CD8-positive, alpha-beta memory T cell (primary cell): ENCODE measurements around the gene ISG20. TPM values are rescaled to one million over a fixed set of nuclear protein-coding genes. Genes with fewer than 3 reads are reported as not detected.

Experiments used
- CTCF ChIA-PET: fragments of 350-600 bp; sonication (Branson Sonifier 250); formaldehyde crosslinking; loops from one replicate; lab custom pipeline; 2021; ENCODE audit warnings: antibody characterized with exemption; lab: Charles Lee
- POLR2A ChIA-PET: fragments of 350-600 bp; sonication (Branson Sonifier 250); formaldehyde crosslinking; loops from one replicate; lab custom pipeline; 2021; ENCODE audit warnings: antibody characterized with exemption; lab: Charles Lee
- DNase-seq, 5 donors: peaks; one replicate each; pipeline versions ENCODE4 v3.0.0 to v3.0.0-alpha.2; 2020 to 2022; ENCODE audit warnings: mixed read lengths in 1 of 5
- H3K27ac ChIP-seq: one replicate; pipeline ENCODE4 v1.7.0; 2013; ENCODE audit warnings: low read depth, mild to moderate bottlenecking, low read length, moderate library complexity
- H3K27me3 ChIP-seq: 2 replicates; pipeline ENCODE4 v1.7.0; 2013; ENCODE audit warnings: low read length, mild to moderate bottlenecking; ENCODE audit not compliant: insufficient read depth, poor library complexity, severe bottlenecking
- H3K36me3 ChIP-seq: 2 replicates; pipeline ENCODE4 v1.7.0; 2013; ENCODE audit warnings: mild to moderate bottlenecking, low read length, moderate library complexity; ENCODE audit not compliant: insufficient read depth
- H3K4me1 ChIP-seq: 2 replicates; pipeline ENCODE4 v1.7.0; 2013; ENCODE audit warnings: mild to moderate bottlenecking, low read length, moderate library complexity; ENCODE audit not compliant: insufficient read depth
- H3K4me3 ChIP-seq: 2 replicates; pipeline ENCODE4 v1.7.0; 2013; ENCODE audit warnings: mild to moderate bottlenecking, low read length
- H3K9me3 ChIP-seq: 2 replicates; pipeline ENCODE4 v1.7.0; 2013; ENCODE audit warnings: mild to moderate bottlenecking, low read length
- H3K27ac Mint-ChIP-seq, 8 donors: one replicate each; pipeline ENCODE4 v1.8.0; 2020 to 2021; ENCODE audit warnings: mixed read lengths in 8 of 8, mild to moderate bottlenecking in 6 of 8, inconsistent platforms in 3 of 8, moderate library complexity in 3 of 8
- H3K27me3 Mint-ChIP-seq, 2 donors: one replicate each; pipeline ENCODE4 v1.8.0; 2020 to 2021; ENCODE audit warnings: mixed read lengths in 2 of 2, mild to moderate bottlenecking in 1 of 2, moderate library complexity in 1 of 2
- H3K36me3 Mint-ChIP-seq, 3 donors: one replicate each; pipeline ENCODE4 v1.8.0; 2020 to 2021; ENCODE audit warnings: mixed read lengths in 3 of 3, inconsistent platforms in 1 of 3, mild to moderate bottlenecking in 1 of 3
- H3K4me1 Mint-ChIP-seq, 3 donors: one replicate each; pipeline ENCODE4 v1.8.0; 2020 to 2021; ENCODE audit warnings: mixed read lengths in 3 of 3, inconsistent platforms in 1 of 3, mild to moderate bottlenecking in 1 of 3
- H3K4me3 Mint-ChIP-seq, 7 donors: one replicate each; pipeline ENCODE4 v1.8.0; 2020 to 2021; ENCODE audit warnings: mixed read lengths in 7 of 7, mild to moderate bottlenecking in 6 of 7, moderate library complexity in 4 of 7, inconsistent platforms in 2 of 7
- H3K9me3 Mint-ChIP-seq, 5 donors: one replicate each; pipeline ENCODE4 v1.8.0; 2020 to 2022; ENCODE audit warnings: mixed read lengths in 5 of 5, mild to moderate bottlenecking in 3 of 5, moderate library complexity in 2 of 5, inconsistent platforms in 1 of 5
- polyA plus RNA-seq: library from polyadenylated mRNA; unstranded; fragments of 300-500 nt; fragmentation: Illumina TruSeq; gene quantifications from one replicate; pipeline ENCODE4 v1.2.3, GENCODE V29; 2021
- total RNA-seq, 2 experiments: library from RNA; stranded (reverse); gene quantifications; one replicate each; pipeline ENCODE4 v1.2.3, GENCODE V29; 2021

The ISG20 gene
- total and polyA plus RNA-seq, 3 experiments from 2014 or later = 22.5 to 572 (median 27.2) TPM

DNA sequence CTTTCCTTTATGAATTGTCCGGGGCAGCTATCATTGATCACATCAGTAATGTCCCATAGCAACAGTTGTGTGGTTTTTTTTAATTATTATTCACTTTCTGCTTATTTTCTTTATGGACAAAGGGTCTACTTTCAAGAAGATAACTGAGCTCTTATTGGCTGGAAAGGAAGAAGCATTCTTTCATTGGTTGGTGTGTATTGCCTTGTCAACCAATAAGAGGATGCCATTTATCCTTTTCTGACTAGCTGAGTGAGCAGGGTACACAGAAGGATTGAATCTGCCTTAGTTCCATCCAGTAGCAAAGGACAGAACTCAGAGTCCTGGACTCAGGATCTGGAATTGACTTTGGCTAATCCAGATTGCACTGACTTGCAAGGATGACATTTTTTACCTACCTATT is 30.9 kb upstream of the ISG20 start:
- H3K27me3 ChIP-seq = peaks cover 50% of the 10 kb centered on the region
- H3K4me3 Mint-ChIP-seq = no peak overlapping the region
- H3K9me3 ChIP-seq = no peaks in the 10 kb centered on the region
- ChIA-PET POLR2A (interaction anchor here (0.6 kb wide), 1 partner anchor 407 kb away, joined by 6 read pairs; no protein-coding TSS in a partner anchor), CTCF (interaction anchor here (1.5 kb wide), 1 partner anchor 56 kb away, joined by 6 read pairs; no protein-coding TSS in a partner anchor)
- H3K36me3 ChIP-seq = no peaks in the 10 kb centered on the region
- H3K4me1 Mint-ChIP-seq = peaks cover 8 to 24% (median 14%) of the 10 kb centered on the region in 3 donors
- no peak overlapping the region for H3K27ac ChIP-seq
- H3K4me1 ChIP-seq = peaks cover 15% of the 10 kb centered on the region
- no peak overlapping the region for H3K4me3 ChIP-seq
- no peak for DNase-seq
- H3K36me3 Mint-ChIP-seq = peaks cover 0 to 6% (median 2%) of the 10 kb centered on the region in 3 donors
- no peak overlapping the region for H3K27ac Mint-ChIP-seq
- no peaks in the 10 kb centered on the region for H3K9me3 Mint-ChIP-seq
- peaks cover 60 to 84% of the 10 kb centered on the region in 2 donors for H3K27me3 Mint-ChIP-seq

- CTCF ChIA-PET = interaction anchor here (1.5 kb wide), 1 partner anchor 55 kb away, joined by 6 read pairs; no protein-coding TSS in a partner anchor
- POLR2A ChIA-PET = interaction anchor here (0.6 kb wide), 1 partner anchor 406 kb away, joined by 6 read pairs; no protein-coding TSS in a partner anchor
- Mint-ChIP-seq H3K9me3 (no peaks in the 10 kb centered on the region), H3K27ac (no peak overlapping the region), H3K4me1 (peaks cover 8 to 24% (median 14%) of the 10 kb centered on the region in 3 donors), H3K36me3 (peaks cover 0 to 8% (median 2%) of the 10 kb centered on the region in 3 donors), H3K27me3 (peaks cover 58 to 82% of the 10 kb centered on the region in 2 donors), H3K4me3 (no peak overlapping the region)
- no peak overlapping the region for H3K27ac ChIP-seq
- peaks cover 15% of the 10 kb centered on the region for H3K4me1 ChIP-seq
- H3K4me3 ChIP-seq = no peak overlapping the region
- no peaks in the 10 kb centered on the region for H3K36me3 ChIP-seq
- DNase-seq = no peak
- no peaks in the 10 kb centered on the region for H3K9me3 ChIP-seq
- peaks cover 47% of the 10 kb centered on the region for H3K27me3 ChIP-seq
These were observed 30.1 kb upstream of the ISG20 start for GRCh38 chr15:88608607-88609181.

GRCh38 chr15:88609344-88610090 is 29.3 kb upstream of the ISG20 start:
- DNase-seq = no peak
- Histone ChIP-seq H3K4me3 (no peak overlapping the region), H3K27me3 (peaks cover 39% of the 10 kb centered on the region), H3K4me1 (peaks cover 12% of the 10 kb centered on the region), H3K27ac (no peak overlapping the region), H3K36me3 (no peaks in the 10 kb centered on the region), H3K9me3 (no peaks in the 10 kb centered on the region)
- peaks cover 0 to 6% (median 2%) of the 10 kb centered on the region in 3 donors for H3K36me3 Mint-ChIP-seq
- H3K4me1 Mint-ChIP-seq = peaks cover 3 to 18% (median 11%) of the 10 kb centered on the region in 3 donors
- no peak overlapping the region for H3K27ac Mint-ChIP-seq
- no peak overlapping the region for H3K4me3 Mint-ChIP-seq
- POLR2A ChIA-PET = no interaction called here
- CTCF ChIA-PET = interaction anchor here (1.5 kb wide), 1 partner anchor 55 kb away, joined by 6 read pairs; no protein-coding TSS in a partner anchor
- no peaks in the 10 kb centered on the region for H3K9me3 Mint-ChIP-seq
- peaks cover 51 to 74% of the 10 kb centered on the region in 2 donors for H3K27me3 Mint-ChIP-seq

DNA sequence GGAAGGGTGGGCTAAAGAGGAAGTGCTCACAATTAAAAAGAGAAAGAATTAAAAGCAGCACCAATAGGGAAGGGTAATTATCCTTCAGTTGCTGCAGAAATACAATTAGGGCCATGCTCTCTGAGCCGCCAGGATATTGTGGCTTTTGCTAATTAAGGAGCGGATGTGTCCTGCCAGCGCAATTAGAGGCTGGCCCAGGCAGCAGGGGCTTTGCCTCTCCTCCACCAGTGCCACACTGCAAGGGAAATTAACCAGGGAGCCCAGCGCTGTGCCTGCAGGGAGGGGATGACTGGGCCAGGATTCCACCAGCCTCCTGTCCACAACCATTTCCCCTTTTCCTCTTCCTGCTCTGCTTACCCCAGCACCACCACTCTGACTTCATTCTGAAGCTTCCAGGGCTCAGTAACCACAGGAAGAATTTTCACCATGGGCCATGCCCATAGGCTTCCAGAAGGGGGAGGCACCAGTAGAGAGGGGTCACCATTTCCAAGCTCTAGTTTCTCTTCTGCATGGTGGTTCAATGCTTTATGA is 28.1 kb upstream of the ISG20 start:
- POLR2A ChIA-PET = no interaction called here
- H3K9me3 ChIP-seq = no peaks in the 10 kb centered on the region
- CTCF ChIA-PET = no interaction called here

GRCh38 chr15:88612186-88612796 is 26.5 kb upstream of the ISG20 start:
- Mint-ChIP-seq H3K4me3 (no peak overlapping the region), H3K36me3 (peaks cover 0 to 6% (median 2%) of the 10 kb centered on the region in 3 donors), H3K9me3 (no peaks in the 10 kb centered on the region), H3K27ac (no peak overlapping the region), H3K4me1 (no peaks in the 10 kb centered on the region), H3K27me3 (peaks cover 25 to 47% of the 10 kb centered on the region in 2 donors)
- POLR2A ChIA-PET = no interaction called here
- H3K4me3 ChIP-seq = no peak overlapping the region
- no peak for DNase-seq
- CTCF ChIA-PET = interaction anchor here (1.4 to 1.5 kb wide), 2 partner anchors 12 to 86 kb away, joined by 3 to 4 read pairs; no protein-coding TSS in a partner anchor
- H3K27me3 ChIP-seq = peaks cover 12% of the 10 kb centered on the region
- no peak overlapping the region for H3K27ac ChIP-seq
- H3K9me3 ChIP-seq = no peaks in the 10 kb centered on the region
- no peaks in the 10 kb centered on the region for H3K4me1 ChIP-seq
- no peaks in the 10 kb centered on the region for H3K36me3 ChIP-seq

More for the DNA sequence above, 28.1 kb upstream of the ISG20 start:
- Histone ChIP-seq H3K36me3 (no peaks in the 10 kb centered on the region), H3K4me1 (peaks cover under 1% of the 10 kb centered on the region), H3K27me3 (peaks cover 27% of the 10 kb centered on the region), H3K4me3 (no peak overlapping the region), H3K27ac (no peak overlapping the region)
- Mint-ChIP-seq H3K27me3 (peaks cover 40 to 62% of the 10 kb centered on the region in 2 donors), H3K4me1 (peaks cover 0 to 5% (median 2%) of the 10 kb centered on the region in 3 donors), H3K9me3 (no peaks in the 10 kb centered on the region), H3K4me3 (no peak overlapping the region), H3K27ac (no peak overlapping the region), H3K36me3 (peaks cover 0 to 6% (median 2%) of the 10 kb centered on the region in 3 donors)
- DNase-seq = no peak

DNA sequence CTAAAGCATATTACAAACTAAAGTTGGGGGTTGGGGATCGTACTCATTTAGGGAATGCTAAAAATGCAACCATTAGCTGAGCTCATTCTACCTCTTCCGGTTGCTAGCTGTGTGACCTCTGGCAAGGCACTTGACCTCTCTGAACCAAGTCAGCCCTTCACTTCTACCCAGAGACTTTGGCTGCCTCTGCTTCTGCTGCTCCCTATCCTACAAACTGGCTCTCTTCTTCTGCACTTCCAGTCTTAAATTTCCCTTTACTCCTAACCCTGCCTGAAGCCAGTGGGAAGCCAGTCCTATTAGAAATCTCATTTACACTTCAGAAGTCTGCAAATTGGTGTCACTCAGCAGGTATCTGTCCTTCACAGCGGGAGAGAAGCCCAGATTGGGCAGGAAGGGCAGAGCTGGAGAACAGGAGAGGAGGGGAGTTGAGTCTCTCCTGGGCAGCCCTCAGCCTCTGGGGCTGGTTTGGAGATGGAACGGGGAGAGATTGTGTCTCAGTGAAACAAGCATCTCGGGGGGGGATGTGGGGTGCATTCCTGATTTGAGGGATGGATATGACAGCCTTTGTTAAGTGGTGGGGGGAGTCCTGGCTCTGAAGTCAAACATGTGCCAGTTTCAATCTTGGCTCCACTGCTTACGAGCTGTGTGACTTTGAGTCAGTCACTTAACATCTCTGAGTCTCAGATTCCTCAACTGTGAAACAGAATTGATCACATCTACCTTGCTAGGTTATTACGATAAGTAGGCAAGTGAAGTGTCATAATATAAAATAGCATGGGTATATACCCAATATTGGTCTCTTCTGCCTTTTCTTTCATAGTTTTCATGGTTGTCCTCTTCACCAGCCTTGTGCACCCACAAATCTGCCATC is 25.5 kb upstream of the ISG20 start:
- Mint-ChIP-seq H3K36me3 (peaks cover 0 to 6% (median under 1%) of the 10 kb centered on the region in 3 donors), H3K4me3 (no peak overlapping the region), H3K9me3 (no peaks in the 10 kb centered on the region), H3K4me1 (no peaks in the 10 kb centered on the region), H3K27ac (no peak overlapping the region), H3K27me3 (peaks cover 19 to 45% of the 10 kb centered on the region in 2 donors)
- H3K9me3 ChIP-seq = no peaks in the 10 kb centered on the region
- ChIA-PET POLR2A (no interaction called here), CTCF (interaction anchor here (0.7 to 1.5 kb wide), 3 partner anchors 11 to 85 kb away, joined by 3 to 4 read pairs (median 3); no protein-coding TSS in a partner anchor)
- peaks cover 6% of the 10 kb centered on the region for H3K27me3 ChIP-seq
- DNase-seq = no peak
- no peaks in the 10 kb centered on the region for H3K36me3 ChIP-seq
- no peak overlapping the region for H3K27ac ChIP-seq
- no peaks in the 10 kb centered on the region for H3K4me1 ChIP-seq
- no peak overlapping the region for H3K4me3 ChIP-seq
